CD4-positive, alpha-beta T cell treated with Interleukin-15 for 1 hour (primary cell): ENCODE data around the gene SETD2.
A peak's percentile ranks its signal among the peaks of the same experiment; 100 is the strongest.
"Not testable (repeated sequence)": the region's sequence is repeated elsewhere in the genome, so short reads cannot be mapped to it uniquely, and the experiment has no call there.

Experiments used
- DNase-seq: peaks from one replicate; pipeline ENCODE4 v3.0.0-alpha.2; 2020

Gene SETD2

GRCh38 chr3:47092090-47092489 lies 71.8 kb downstream of the SETD2 start:
- no peak for DNase-seq

GRCh38 chr3:47089630-47090029 lies 74.3 kb downstream of the SETD2 start:
- DNase-seq = no peak

GRCh38 chr3:47086071-47086470 lies 77.8 kb downstream of the SETD2 start:
- no peak for DNase-seq

GRCh38 chr3:47083786-47084185 lies 80.1 kb downstream of the SETD2 start:
- peak; percentile 18 for DNase-seq

DNA sequence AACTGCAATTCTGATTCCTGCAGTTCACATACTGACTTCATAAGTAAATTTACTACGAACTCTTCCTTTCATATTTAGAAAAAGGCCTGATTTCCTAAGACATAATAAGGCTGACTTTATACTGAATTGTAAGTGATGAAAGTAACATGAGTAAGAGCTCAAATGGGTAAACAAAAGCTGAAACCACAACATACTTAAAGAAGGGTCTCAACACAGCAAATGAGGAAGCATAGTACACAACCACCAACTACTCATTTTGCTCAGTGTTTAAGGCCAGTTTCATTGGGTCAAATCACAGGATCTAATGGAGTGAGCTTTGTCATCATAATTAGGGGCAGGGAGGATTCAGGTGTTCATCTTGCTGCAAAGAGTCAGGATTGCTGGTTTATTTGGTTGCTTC lies 81.4 kb downstream of the SETD2 start:
- no peak for DNase-seq

DNA sequence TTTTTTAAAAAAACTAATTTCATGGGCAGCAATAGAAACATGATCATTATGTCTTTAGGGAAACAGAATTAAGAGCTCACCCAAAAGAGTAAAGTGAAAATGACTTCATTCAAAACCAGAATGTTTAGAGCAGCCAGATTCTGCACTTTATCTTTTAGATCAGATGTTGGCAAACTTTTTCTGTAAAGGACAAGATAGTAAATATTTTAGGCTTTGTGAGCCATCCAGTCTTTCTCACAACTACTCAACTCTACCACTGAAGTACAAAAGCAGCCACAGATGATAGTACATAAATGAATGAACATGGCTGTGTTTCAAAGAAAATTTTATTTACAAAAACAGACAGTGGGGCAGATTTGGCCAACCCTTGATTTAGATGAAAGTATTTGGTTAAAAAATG lies 84.5 kb downstream of the SETD2 start:
- DNase-seq = no peak

DNA sequence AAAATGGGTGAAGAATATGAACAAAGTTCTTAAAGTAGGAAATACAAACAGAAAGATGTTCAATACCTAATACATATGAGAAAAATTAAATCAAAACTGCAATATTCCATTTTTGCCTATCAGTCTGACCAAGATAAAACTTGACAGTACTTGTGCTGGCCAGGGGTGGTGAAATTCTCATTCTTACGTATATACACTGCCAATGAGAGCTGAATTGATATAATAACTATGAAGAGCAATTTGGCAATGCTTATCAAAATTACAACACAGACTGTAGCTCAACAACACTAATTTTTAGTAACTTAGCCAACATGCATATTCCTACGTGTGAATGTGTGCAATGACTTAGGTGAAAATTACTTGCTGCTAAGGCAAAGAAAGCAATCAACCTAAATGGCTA lies 90.2 kb downstream of the SETD2 start:
- DNase-seq = no peak

GRCh38 chr3:47070770-47071169 lies 93.1 kb downstream of the SETD2 start:
- DNase-seq = no peak

DNA sequence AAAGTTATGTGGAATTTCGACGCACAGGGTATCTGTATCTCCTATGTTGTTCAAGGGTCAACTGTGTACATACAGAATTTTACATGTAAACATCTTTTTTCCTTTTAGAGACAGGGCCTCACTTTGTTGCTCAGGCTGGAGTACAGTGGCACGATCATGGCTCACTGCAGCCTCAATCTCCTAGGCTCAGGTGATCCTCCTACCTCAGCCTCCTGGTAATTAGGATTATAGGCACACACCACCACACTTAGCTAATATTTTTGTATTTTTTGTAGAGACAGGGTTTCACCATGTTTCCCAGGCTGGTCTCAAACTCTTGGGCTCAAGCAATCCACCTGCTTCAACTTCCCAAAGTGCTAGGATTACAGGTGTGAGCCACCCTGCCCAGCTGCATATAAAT lies 97.7 kb downstream of the SETD2 start:
- DNase-seq = not testable (repeated sequence)

- DNase-seq = no peak
Measured at GRCh38 chr3:47065681-47066080, 98.2 kb downstream of the SETD2 start.

DNA sequence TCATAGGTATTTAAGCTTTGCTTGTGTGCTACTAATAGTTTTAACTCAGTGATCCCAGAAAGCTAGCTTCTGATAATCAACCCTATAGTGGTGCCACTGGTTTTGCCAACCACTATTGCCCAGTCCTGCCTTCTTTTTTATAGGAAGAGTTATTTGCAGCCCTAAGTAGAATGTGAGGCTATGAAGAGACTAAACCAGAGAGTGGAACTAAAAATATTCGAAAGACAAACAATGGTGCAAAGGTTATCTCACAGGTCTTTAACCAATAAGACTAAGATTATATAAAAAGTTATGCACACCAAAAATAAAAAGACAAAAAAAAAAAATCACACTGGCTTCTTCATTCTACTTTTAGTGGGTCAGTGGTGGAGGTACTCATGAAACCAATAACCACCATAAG lies 98.9 kb downstream of the SETD2 start:
- no peak for DNase-seq

GRCh38 chr3:47057212-47057671 lies 106.7 kb downstream of the SETD2 start:
- peak; percentile 41 for DNase-seq

DNA sequence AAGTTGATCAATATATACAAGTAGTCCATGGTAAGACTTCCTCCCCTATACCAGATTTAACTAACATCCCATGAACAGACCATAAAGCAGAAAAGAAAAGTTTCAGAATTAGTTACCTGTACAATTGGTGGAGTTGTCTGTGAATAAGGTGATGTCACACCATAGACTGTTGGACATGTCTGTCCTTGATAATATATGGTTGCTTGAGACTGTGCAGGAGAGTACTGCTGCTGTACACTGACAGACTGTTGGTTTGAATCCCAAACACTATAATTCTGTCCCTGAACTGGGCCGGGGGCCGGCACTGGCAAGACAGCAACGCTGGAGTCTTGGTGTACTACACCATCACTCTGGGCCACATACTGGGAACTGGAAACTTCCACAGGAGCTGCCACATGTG lies 107.2 kb downstream of the SETD2 start:
- no peak for DNase-seq

DNA sequence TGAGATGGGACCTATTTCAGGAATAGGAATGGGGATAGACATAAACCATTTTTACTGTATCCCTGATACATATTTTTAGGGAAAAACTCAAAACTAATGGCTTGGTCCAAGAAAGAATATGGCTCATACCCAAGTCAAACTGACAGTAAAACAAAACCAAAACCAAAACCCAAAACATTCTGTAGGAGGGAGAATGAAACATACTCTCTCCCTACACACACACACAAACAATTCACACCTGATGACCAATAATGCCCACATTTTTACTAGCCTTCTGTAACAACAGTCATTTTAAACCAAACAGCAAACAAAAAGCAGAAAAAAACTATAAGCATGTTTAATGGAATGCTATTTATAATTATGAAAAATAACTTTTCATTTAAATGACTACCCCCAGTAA lies 109.5 kb downstream of the SETD2 start:
- no peak for DNase-seq

GRCh38 chr3:47047673-47048072 lies 116.2 kb downstream of the SETD2 start:
- DNase-seq = no peak

DNA sequence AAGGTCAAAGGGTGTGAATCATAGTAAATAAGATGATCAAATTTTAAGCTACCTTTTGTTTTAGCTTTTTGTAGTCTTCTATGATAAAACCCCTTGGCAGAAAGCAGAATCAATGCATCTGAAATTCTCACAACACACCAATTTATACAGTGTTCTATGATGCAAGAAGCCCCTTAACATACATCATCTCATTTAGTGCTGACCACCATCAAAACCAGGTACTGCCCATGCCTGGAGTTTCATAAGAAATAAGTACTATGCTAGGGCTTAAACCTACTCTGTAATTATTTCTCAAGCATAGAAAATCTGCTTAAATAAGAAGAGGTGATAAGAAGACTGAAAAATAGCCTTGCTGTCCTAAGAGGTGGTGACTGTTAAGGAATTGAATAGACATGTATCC lies 116.8 kb downstream of the SETD2 start:
- DNase-seq = no peak

- DNase-seq = no peak
Measured at GRCh38 chr3:47042231-47042791, 121.6 kb downstream of the SETD2 start.

GRCh38 chr3:47041114-47041513 lies 122.8 kb downstream of the SETD2 start:
- DNase-seq = no peak

GRCh38 chr3:47037302-47037701 lies 126.6 kb downstream of the SETD2 start:
- not testable (repeated sequence) for DNase-seq

DNA sequence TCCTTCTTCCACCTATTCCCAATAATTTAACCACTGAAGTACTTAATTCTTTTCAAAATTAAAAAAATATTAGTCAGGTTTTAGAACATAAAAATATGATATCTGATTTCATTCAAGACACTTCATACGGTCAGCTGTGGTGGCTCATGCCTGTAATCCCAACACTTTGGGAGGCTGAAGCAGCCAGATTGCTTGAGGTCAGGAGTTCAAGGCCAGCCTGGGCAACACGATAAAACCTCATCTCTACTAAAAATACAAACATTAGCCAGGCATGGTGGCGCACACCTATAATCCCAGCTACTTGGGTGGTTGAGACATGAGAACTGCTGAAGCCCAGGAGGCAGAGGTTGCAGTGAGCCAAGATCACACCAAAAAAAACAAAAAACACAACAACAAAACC lies 127.8 kb downstream of the SETD2 start:
- DNase-seq = no peak

- no peak for DNase-seq
Measured at GRCh38 chr3:47035645-47036044, 128.3 kb downstream of the SETD2 start.

DNA sequence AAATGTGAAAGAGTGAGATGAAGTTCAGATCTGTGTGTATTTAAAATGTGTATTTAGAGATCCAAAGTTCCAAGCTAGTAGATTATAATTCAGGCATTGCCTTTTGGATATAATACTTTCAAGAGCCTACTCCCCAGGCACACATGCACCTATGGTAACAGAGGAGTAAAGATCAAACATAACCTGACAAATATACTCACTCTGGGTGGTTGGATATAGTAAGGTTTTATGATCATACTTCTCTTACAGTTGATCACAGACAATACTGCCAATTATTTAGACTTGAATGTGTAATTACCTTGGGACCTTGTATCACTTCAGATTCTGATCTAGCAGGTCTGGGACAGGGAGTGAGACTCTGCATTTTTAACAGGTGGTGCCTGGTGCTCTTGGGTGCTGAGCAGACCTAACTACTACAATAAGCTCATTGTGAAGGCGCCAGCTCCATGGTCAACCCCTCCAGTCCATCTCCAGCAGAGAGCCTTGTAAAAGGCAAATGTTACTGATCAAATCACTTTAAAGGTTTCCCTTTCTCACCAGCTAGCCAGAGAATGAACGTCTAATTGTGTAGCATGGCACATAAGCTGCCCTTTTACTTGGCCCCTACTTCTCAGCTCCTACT lies 128.9 kb downstream of the SETD2 start:
- no peak for DNase-seq

GRCh38 chr3:47031041-47031440 lies 132.9 kb downstream of the SETD2 start:
- DNase-seq = not testable (repeated sequence)

GRCh38 chr3:47028667-47029066 lies 135.2 kb downstream of the SETD2 start:
- no peak for DNase-seq

- no peak for DNase-seq
Measured at GRCh38 chr3:47028146-47028545, 135.8 kb downstream of the SETD2 start.
